Activated CD4-positive, alpha-beta memory T cell treated with anti-CD3 and anti-CD28 coated beads for 36 hours (primary cell): Measurements from ENCODE around the gene ACTR3. TPM values are rescaled to one million over a fixed set of nuclear protein-coding genes. Genes with fewer than 3 reads are reported as not detected.
"Not testable (repeated sequence)": the region's sequence is repeated elsewhere in the genome, so short reads cannot be mapped to it uniquely, and the experiment has no call there.

Experiments used
- CTCF ChIA-PET: fragments of 350-600 bp; sonication (Branson Sonifier 250); formaldehyde crosslinking; loops from one replicate; lab custom pipeline; 2021; ENCODE audit warnings: antibody characterized with exemption, inconsistent platforms; lab: Charles Lee
- POLR2A ChIA-PET: fragments of 350-600 bp; sonication (Branson Sonifier 250); formaldehyde crosslinking; loops from one replicate; lab custom pipeline; 2021; ENCODE audit warnings: antibody characterized with exemption; lab: Charles Lee
- DNase-seq: peaks from one replicate; pipeline ENCODE4 v3.0.0-alpha.2; 2020
- H3K27ac Mint-ChIP-seq: one replicate; pipeline ENCODE4 v1.8.0; 2021; ENCODE audit warnings: mixed read lengths
- H3K27me3 Mint-ChIP-seq: one replicate; pipeline ENCODE4 v1.8.0; 2021; ENCODE audit warnings: mixed read lengths
- H3K36me3 Mint-ChIP-seq: one replicate; pipeline ENCODE4 v1.8.0; 2021; ENCODE audit warnings: mixed read lengths
- H3K4me1 Mint-ChIP-seq: one replicate; pipeline ENCODE4 v1.8.0; 2021; ENCODE audit warnings: low read depth, mixed read lengths
- H3K4me3 Mint-ChIP-seq: one replicate; pipeline ENCODE4 v1.8.0; 2021; ENCODE audit warnings: mild to moderate bottlenecking, mixed read lengths
- H3K9me3 Mint-ChIP-seq: one replicate; pipeline ENCODE4 v1.8.0; 2021; ENCODE audit warnings: mixed read lengths
- intact Hi-C: fragments of 100-400 bp; cut with micrococcal nuclease; formaldehyde crosslinking; loops from one replicate; pipeline ENCODE4 v1.15.1; 2023
- total RNA-seq, 2 experiments: library from RNA; stranded (reverse); gene quantifications; one replicate each; pipeline ENCODE4 v1.2.3, GENCODE V29; 2021

ACTR3 gene
- total RNA-seq = 100 to 1,000 TPM; 653 to 668 TPM

DNA sequence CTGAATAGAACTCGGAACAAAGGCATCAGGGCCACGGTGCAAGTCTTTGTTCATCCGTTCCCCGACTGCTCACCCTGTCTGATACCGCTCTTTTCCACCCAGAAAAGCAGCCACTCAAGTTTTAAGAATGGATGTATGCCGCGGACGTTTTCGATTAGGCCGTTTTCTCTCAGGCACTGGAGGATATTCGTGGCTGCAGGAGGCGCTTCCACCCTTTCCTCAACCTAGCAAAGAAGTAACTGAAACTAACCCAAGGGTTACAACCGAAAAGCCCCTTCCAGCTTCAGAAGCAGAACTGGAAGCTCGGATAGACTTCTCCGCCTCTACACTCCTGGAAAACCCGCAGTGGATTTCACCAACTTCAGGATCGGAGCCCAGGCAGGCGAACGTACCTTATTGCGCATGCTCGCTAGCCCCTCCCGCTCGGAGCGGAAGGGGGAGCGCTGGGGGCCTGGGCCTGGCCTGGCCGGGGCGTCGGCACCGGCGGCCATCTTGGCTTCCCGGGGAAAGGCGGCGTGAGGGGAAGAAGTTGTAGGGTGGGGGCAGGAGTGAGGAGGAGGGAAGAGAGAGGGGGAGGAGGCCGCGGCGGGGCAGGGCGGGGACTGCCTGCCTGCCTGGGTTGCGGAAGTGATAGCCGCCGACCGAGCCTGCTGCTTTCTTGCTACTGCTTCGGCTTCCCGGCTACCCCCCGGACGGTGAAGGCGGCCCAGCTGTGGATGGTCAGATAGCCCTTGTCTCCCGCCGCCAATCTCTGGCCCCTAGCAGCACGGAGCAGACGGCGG, at the start of gene ACTR3:
ACTR3 (plus strand) TSS at position 619 of the 782 bp plus-strand sequence. CDS start 191 bp downstream, outside the sequence.
- peaks cover 70% of the 10 kb centered on the region for H3K4me1 Mint-ChIP-seq
- H3K9me3 Mint-ChIP-seq = no peaks in the 10 kb centered on the region
- H3K4me3 Mint-ChIP-seq = peak within 1 kb of the TSS; percentile 89
- peak within 1 kb of the TSS; percentile 94 for H3K27ac Mint-ChIP-seq
- intact Hi-C loops = loop anchor here (1.0 to 2.0 kb wide), 3 partner anchors 13 to 196 kb away; no protein-coding TSS in a partner anchor
- peaks cover 44% of the 10 kb centered on the region for H3K36me3 Mint-ChIP-seq
- peak; percentile 99 for DNase-seq
- ChIA-PET POLR2A (interaction anchor here (1.1 to 6.5 kb wide), 3 partner anchors 12 to 133 kb away, joined by 3 to 55 read pairs (median 16); partner anchors contain the start of gene SLC35F5), CTCF (interaction anchor here (1.2 to 3.7 kb wide), 2 partner anchors 12 to 133 kb away, joined by 4 to 28 read pairs; partner anchors contain the start of gene SLC35F5)
- H3K27me3 Mint-ChIP-seq = no peaks in the 10 kb centered on the region

DNA sequence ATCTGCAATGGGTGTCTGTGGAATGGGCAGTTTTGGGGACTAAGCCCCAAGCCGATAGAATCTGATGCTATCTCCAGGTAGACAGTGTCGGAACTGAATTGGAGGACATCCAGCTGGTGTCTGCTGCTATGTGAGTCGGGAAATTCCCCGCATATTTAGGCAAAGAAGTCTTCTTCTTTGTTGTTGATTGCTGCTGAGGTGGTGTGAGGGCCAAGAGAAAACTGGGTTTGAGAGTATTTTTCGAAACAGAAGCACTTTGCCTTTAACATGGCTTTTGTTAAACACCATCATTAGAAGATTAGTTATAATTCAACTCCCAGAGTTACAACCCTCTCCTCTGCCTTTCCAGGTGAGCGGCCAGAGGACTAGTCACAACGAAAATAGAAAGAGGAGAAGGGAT, 49.4 kb upstream of the ACTR3 start:
- H3K9me3 Mint-ChIP-seq = no peaks in the 10 kb centered on the region
- H3K27ac Mint-ChIP-seq = no peak overlapping the region

DNA sequence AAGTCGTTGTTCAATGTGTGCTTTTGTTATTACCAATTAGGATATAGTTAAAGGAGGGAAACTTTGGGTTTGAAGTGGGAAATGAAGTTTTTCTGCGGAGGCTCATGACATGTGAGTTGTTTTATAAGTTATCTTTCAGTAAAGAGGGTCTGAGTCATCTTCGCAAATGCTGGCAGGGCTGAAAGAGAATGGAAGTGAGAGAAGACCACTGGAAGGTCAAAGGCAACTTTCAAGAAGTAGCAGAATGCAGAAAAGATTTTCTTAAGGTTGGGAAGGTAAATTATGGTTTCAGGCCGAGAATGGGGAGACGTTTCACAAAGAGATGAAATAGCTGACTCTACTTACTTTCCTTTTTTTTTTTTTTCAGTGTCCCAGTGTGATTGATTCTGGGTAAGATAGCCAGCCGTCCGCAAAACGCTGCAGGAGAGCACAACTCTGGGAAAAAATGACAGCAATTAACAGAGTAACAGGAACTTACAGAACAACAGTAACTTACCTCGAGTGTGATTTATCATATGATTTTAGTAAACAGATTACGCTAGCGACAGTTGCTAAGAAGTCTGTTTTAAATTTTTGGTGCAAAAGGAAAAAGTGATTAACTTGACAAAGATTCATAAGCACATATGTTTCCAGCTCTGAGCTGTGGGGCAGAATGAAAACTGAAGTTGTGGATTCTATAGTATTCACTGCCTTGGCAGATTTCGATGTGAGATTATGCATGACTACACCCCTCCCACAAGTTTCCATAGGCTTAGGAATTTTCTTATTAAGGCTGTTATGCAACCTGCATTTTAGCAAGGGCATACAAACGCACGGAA, 46.8 kb upstream of the ACTR3 start:
- H3K27me3 Mint-ChIP-seq = no peaks in the 10 kb centered on the region
- H3K4me3 Mint-ChIP-seq = no peak overlapping the region
- peaks cover 7% of the 10 kb centered on the region for H3K4me1 Mint-ChIP-seq
- H3K9me3 Mint-ChIP-seq = peaks cover 6% of the 10 kb centered on the region
- intact Hi-C loops = no loop called here
- DNase-seq = no peak
- CTCF ChIA-PET = no interaction called here
- POLR2A ChIA-PET = no interaction called here
- no peak overlapping the region for H3K27ac Mint-ChIP-seq
- peaks cover 8% of the 10 kb centered on the region for H3K36me3 Mint-ChIP-seq

More for the DNA sequence above, 49.4 kb upstream of the ACTR3 start:
- no peak for DNase-seq
- POLR2A ChIA-PET = no interaction called here
- H3K4me3 Mint-ChIP-seq = no peak overlapping the region
- intact Hi-C loops = no loop called here
- CTCF ChIA-PET = no interaction called here
- peaks cover 5% of the 10 kb centered on the region for H3K4me1 Mint-ChIP-seq
- no peaks in the 10 kb centered on the region for H3K27me3 Mint-ChIP-seq
- H3K36me3 Mint-ChIP-seq = no peaks in the 10 kb centered on the region

DNA sequence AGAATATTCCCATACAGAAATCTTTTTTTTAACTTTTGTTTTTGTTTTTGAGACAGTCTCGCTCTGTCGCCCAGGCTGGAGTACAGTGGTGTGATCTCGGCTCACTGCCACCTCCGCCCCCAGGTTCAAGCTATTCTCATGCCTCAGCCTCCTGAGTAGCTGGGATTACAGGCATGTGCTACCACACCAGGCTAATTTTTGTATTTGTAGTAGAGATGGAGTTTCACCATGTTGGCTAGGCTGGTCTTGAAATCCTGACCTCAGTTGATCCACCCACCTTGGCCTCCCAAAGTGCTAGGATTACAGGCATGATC, 46.2 kb upstream of the ACTR3 start:
- intact Hi-C loops, DNase-seq, H3K27me3 Mint-ChIP-seq, H3K36me3 Mint-ChIP-seq, H3K4me3 Mint-ChIP-seq, POLR2A ChIA-PET, H3K4me1 Mint-ChIP-seq, CTCF ChIA-PET, H3K9me3 Mint-ChIP-seq, H3K27ac Mint-ChIP-seq: not testable (repeated sequence)

DNA sequence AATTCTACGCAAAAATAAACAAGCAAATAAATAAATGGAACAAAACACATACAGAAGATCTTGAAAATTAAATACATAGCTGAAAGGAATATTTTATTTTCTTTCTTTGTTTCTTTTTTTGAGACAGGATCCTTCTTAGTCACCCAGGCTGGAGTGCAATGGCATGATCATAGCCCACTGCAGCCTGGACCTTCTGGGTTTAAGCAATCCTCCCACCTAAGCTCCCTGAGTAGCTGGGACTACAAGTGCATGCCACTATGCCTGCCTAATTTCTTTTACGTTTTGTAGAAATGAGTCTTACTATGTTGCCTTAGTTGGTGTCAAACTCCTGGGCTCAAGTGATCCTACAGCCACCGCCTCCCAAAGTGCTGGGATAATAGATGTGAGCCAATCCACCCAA, 44.6 kb upstream of the ACTR3 start:
- H3K4me1 Mint-ChIP-seq = peaks cover 19% of the 10 kb centered on the region
- DNase-seq = no peak
- H3K27ac Mint-ChIP-seq = no peak overlapping the region
- ChIA-PET CTCF (interaction anchor here (2.3 kb wide), 1 partner anchor 14 kb away, joined by 5 read pairs; no protein-coding TSS in a partner anchor), POLR2A (no interaction called here)
- no peaks in the 10 kb centered on the region for H3K27me3 Mint-ChIP-seq
- intact Hi-C loops = no loop called here
- peaks cover 6% of the 10 kb centered on the region for H3K9me3 Mint-ChIP-seq
- peaks cover 8% of the 10 kb centered on the region for H3K36me3 Mint-ChIP-seq
- H3K4me3 Mint-ChIP-seq = no peak overlapping the region

DNA sequence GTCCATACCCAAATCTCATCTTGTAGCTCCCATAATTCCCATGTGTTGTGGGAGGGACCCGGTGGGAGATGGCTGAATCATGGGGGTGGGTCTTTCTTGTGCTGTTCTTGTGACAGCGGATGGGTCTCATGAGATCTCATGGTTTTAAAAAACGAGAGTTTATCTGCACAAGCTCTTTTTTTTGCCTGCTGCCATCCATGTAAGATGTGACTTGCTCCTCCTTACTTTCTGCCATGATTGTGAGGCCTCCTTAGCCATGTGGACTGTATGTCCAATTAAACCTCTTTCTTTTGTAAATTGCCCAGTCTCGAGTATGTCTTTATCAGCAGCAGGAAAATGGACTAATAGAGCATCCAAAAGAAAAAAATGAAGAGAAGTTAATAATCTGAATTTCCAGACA, 44.1 kb upstream of the ACTR3 start:
- DNase-seq, H3K4me3 Mint-ChIP-seq, H3K27me3 Mint-ChIP-seq, H3K27ac Mint-ChIP-seq, H3K36me3 Mint-ChIP-seq, POLR2A ChIA-PET, H3K9me3 Mint-ChIP-seq, intact Hi-C loops: not testable (repeated sequence)
- H3K4me1 Mint-ChIP-seq = peaks cover 24% of the 10 kb centered on the region
- CTCF ChIA-PET = interaction anchor here (1.2 to 2.3 kb wide), 2 partner anchors 15 to 32 kb away, joined by 3 to 5 read pairs; no protein-coding TSS in a partner anchor

DNA sequence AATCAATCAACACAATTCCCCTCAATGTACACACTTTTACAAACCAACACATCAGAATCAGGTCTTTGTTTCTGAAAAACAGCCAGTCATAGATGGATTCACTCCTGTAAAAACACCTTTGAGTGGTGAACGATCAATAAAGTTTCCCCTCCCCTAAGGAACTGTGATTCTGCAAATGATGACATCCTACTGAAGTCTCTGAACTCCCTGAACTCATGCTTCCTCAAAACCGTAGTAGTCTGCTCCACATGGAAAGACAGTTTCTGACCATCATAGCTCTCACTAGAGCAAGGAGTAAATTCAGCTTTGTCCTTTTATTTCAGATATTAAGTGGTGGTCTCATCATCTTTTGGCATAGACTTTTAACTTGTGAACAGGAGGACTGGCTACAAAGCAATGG, 43.5 kb upstream of the ACTR3 start:
- Mint-ChIP-seq H3K27me3 (no peaks in the 10 kb centered on the region), H3K27ac (no peak overlapping the region), H3K9me3 (peaks cover 6% of the 10 kb centered on the region), H3K36me3 (peaks cover 8% of the 10 kb centered on the region), H3K4me3 (no peak overlapping the region), H3K4me1 (peaks cover 25% of the 10 kb centered on the region)
- intact Hi-C loops = no loop called here
- ChIA-PET CTCF (interaction anchor here (1.2 to 2.3 kb wide), 2 partner anchors 15 to 33 kb away, joined by 3 to 5 read pairs; no protein-coding TSS in a partner anchor), POLR2A (no interaction called here)
- no peak for DNase-seq

DNA sequence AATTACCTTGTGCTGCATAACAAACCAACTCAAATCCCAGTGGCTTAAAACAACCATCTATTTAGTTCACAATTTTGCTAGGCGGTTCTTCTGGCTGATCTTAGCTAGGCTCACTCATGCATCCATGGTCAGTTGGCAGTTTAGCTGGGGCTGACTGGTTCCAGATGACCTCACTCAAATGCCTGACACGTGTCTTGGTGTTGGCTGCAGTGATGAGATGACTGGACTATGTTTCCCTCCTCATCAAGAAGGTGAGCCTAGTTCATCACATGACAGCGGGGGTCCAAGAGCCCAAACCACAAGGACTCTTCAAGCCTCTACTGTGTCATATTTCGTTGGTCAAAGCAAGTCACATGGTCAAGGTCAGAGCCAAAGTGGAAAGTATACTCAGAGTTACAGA, 42.7 kb upstream of the ACTR3 start:
- Mint-ChIP-seq H3K27ac (no peak overlapping the region), H3K27me3 (no peaks in the 10 kb centered on the region), H3K36me3 (peaks cover 8% of the 10 kb centered on the region), H3K4me1 (peaks cover 25% of the 10 kb centered on the region), H3K4me3 (no peak overlapping the region), H3K9me3 (peaks cover 6% of the 10 kb centered on the region)
- ChIA-PET CTCF (interaction anchor here (2.3 kb wide), 1 partner anchor 16 kb away, joined by 5 read pairs; no protein-coding TSS in a partner anchor), POLR2A (no interaction called here)
- intact Hi-C loops = no loop called here
- DNase-seq = no peak

DNA sequence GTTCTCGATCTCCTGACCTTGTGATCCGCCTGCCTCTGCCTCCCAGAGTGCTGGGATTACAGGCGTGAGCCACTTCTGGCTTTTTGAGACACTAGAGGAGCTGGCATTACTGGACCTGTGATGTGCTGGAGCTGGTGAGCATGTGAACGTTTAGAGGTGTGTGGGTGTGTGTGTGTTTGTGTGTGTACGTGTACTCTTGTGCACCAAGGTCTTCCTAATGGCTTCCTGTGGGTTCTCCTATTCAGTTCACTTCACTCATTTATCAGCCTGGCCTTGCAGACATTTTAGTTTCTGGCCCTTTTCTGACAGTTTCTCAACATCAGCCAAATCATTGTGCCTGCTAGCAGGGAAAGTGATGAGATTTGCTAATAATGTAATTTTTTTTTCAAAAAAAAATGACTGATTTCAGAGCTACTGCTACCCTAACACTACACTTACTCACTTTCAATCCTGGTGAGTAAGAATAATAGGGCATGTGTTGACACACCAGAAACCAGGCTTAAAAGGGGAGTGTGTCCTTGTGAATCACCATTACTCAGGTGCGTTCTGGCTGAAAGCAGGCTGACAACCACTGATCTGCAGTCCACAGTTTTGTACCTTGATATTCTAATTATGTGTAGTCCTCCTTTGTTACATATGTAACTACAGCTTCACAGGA, 41.0 kb upstream of the ACTR3 start:
- intact Hi-C loops = loop anchor here (1.0 kb wide), 6 partner anchors 27 to 156 kb away; no protein-coding TSS in a partner anchor
- H3K4me3 Mint-ChIP-seq = peak overlapping the region; percentile 30
- peaks cover 6% of the 10 kb centered on the region for H3K9me3 Mint-ChIP-seq
- H3K27ac Mint-ChIP-seq = peak overlapping the region; percentile 87
- H3K36me3 Mint-ChIP-seq = peaks cover 8% of the 10 kb centered on the region
- no peaks in the 10 kb centered on the region for H3K27me3 Mint-ChIP-seq
- DNase-seq = peak; percentile 70
- ChIA-PET POLR2A (interaction anchor here (0.6 to 1.7 kb wide), 5 partner anchors 11 to 92 kb away, joined by 5 to 9 read pairs (median 6); partner anchors contain the start of gene SLC35F5), CTCF (interaction anchor here (1.4 kb wide), 1 partner anchor 38 kb away, joined by 4 read pairs; no protein-coding TSS in a partner anchor)
- peaks cover 21% of the 10 kb centered on the region for H3K4me1 Mint-ChIP-seq

DNA sequence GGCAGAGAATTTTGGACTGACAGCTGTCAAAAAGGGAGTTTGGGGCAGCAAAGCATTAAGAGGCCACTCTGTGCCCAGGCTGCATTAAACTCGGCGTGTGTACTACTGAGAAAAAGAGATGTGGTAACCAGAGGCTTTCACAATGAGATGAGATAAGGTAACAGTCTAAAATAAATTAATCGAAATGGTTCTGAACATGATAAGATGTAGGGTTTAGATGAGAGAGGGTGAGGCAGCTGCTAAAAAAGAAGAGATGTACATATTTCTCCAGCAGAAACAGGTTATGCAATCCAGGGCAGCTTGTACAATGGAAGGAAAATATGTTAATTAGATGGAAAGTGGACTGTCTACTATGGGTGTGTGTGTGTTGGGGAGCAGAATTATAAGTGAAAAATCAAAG, 39.2 kb upstream of the ACTR3 start:
- Mint-ChIP-seq H3K9me3 (peaks cover 6% of the 10 kb centered on the region), H3K4me3 (no peak overlapping the region), H3K27ac (no peak overlapping the region), H3K36me3 (peaks cover 10% of the 10 kb centered on the region), H3K27me3 (no peaks in the 10 kb centered on the region), H3K4me1 (peaks cover 21% of the 10 kb centered on the region)
- CTCF ChIA-PET = no interaction called here
- DNase-seq = no peak
- intact Hi-C loops = no loop called here
- POLR2A ChIA-PET = interaction anchor here (1.3 kb wide), 1 partner anchor 95 kb away, joined by 5 read pairs; no protein-coding TSS in a partner anchor

DNA sequence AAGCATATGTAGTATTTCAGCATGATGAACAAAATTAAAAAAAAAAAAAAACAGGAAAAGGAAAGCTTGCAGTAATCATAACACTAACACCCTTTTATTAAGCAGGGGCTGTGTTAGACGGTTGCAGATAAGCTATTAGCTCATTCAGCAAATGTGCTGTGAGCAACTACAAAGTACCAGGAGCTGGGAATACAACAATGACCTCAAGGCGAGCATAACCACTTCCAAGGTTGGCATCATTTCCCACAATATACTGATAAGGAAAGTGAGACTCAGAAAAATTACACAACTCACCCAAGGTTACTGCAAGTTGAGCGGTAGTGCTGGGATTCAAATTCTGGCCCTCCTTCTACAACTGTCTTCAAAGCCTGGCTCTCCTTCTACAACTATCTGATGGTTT, 38.2 kb upstream of the ACTR3 start:
- Mint-ChIP-seq H3K36me3 (peaks cover 3% of the 10 kb centered on the region), H3K27me3 (no peaks in the 10 kb centered on the region), H3K4me3 (no peak overlapping the region), H3K4me1 (peaks cover 18% of the 10 kb centered on the region), H3K9me3 (no peaks in the 10 kb centered on the region), H3K27ac (no peak overlapping the region)
- ChIA-PET POLR2A (interaction anchor here (1.3 kb wide), 1 partner anchor 96 kb away, joined by 5 read pairs; no protein-coding TSS in a partner anchor), CTCF (no interaction called here)
- DNase-seq = no peak
- intact Hi-C loops = no loop called here
